Muscle layer of colon (tissue), 2 donors: ENCODE measurements around the gene LPP.

ENCODE experiments used
- H3K27ac ChIP-seq: one replicate; pipeline ENCODE4 v1.7.0; 2013; ENCODE audit warnings: low read depth, mild to moderate bottlenecking, low read length, moderate library complexity
- H3K27me3 ChIP-seq, 2 donors: one replicate each; pipeline ENCODE4 v1.7.0; 2013; ENCODE audit warnings: low read length in 2 of 2, mild to moderate bottlenecking in 2 of 2; ENCODE audit not compliant: insufficient read depth in 2 of 2, control insufficient read depth in 1 of 2
- H3K36me3 ChIP-seq: one replicate; pipeline ENCODE4 v1.7.0; 2013; ENCODE audit warnings: mild to moderate bottlenecking, low read length; ENCODE audit not compliant: insufficient read depth
- H3K4me1 ChIP-seq: one replicate; pipeline ENCODE4 v1.7.0; 2013; ENCODE audit warnings: mild to moderate bottlenecking, low read length; ENCODE audit not compliant: insufficient read depth
- H3K4me3 ChIP-seq, 2 donors: one replicate each; pipeline ENCODE4 v1.7.0; 2013; ENCODE audit warnings: low read length in 2 of 2, low read depth in 1 of 2, mild to moderate bottlenecking in 1 of 2, moderate library complexity in 1 of 2
- H3K9ac ChIP-seq: one replicate; pipeline ENCODE4 v1.7.0; 2013; ENCODE audit warnings: low read length
- H3K9me3 ChIP-seq: one replicate; pipeline ENCODE4 v1.7.0; 2013; ENCODE audit warnings: mild to moderate bottlenecking, low read length
- donor health status: abdominal sarcoma.
- donor health status: Adenocarcinoma of cecum.

LPP gene

DNA sequence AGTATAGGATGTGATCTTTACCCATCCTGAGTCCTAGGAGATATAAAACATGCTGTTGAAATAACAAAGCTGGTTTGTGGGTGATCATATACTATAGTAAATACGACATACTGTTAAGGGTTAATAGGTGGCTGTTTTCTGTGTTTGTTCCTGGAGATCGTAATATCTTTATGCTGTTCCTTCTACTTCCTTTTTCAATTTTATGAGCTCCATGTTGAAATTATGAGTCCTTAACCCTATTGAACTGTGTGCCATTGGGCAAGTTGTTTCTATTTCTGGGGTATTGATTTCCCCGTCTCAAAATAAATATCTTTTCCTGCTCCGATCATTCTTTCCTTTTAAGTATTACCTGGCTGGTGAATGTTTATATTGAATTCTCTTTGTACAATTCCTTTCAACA, 115.1 kb downstream of the LPP start:
- Histone ChIP-seq H3K9ac (no peak overlapping the region), H3K9me3 (no peaks in the 10 kb centered on the region), H3K27ac (peak overlapping the region; percentile 76), H3K4me3 (no peak overlapping the region), H3K36me3 (no peaks in the 10 kb centered on the region), H3K27me3 (no peaks in the 10 kb centered on the region), H3K4me1 (peaks cover 89% of the 10 kb centered on the region)

DNA sequence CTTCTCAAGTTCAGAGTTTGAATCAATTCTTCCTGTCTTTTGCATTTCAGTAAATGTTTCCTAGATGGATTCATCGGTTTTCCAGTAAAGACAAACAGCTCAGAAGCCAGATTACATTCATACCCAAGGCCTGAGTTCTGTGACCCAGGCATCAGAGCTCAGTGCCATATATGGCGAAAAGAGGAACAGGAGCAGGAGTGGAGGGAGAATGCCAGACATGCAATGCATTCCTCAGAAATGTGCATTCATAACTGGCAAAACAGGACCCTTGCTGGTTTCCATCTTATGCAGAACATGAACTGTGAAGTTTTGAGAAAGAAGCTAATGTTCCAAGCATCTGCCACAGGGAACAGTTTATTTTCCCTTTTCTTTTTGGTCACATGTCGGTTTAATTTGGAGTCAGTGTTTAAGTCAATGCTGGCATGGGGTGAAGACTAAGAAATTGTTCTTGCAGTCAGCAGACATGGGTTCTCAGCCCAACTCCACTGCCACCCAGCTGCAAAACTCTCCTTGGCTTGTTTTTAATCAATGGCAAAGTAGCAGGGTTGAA, 116.5 kb downstream of the LPP start:
- H3K27me3 ChIP-seq: no peaks in the 10 kb centered on the region
- H3K36me3 ChIP-seq: no peaks in the 10 kb centered on the region
- H3K9ac ChIP-seq: peak overlapping the region; percentile 11
- peak overlapping the region; percentile 84 for H3K27ac ChIP-seq
- H3K4me1 ChIP-seq: peaks cover 87% of the 10 kb centered on the region
- H3K9me3 ChIP-seq: no peaks in the 10 kb centered on the region
- no peak overlapping the region for H3K4me3 ChIP-seq

DNA sequence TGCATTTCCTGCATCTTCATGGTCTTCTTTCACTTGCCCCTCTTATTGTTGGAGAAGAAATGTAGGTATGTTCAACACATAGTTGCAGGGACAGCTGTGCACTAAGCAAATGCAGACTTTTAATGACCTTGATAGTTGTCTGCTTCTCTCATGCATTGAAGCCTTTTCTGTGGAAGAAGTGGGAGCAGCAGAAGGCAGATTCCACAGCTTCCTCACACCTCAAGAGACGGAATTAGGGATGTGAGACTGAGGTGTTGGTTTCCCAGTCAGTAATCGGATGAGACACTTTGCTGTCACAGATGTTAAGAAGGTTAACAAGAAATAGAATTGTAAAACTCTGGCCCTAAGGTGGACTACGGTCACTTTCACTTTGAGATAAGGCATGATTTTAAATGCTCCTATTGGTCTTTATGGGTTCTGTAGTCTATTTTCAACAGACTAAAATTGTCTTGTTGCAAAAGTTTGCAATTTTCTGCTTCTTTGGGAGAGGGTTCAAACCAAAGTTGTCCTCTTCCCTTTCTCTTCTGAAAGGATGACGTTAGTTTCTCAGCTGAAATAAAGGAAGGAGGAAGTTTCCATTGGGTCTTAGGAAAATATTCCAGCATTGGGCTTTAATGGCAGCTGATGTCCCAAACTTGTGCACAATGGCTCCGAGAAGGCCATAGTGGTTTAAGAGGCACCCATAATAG, 117.4 kb downstream of the LPP start:
- Histone ChIP-seq H3K36me3 (peaks cover 4% of the 10 kb centered on the region), H3K27me3 (no peaks in the 10 kb centered on the region), H3K9me3 (no peaks in the 10 kb centered on the region), H3K9ac (peak overlapping the region; percentile 2), H3K27ac (peak overlapping the region; percentile 84), H3K4me3 (no peak overlapping the region), H3K4me1 (peaks cover 78% of the 10 kb centered on the region)

DNA sequence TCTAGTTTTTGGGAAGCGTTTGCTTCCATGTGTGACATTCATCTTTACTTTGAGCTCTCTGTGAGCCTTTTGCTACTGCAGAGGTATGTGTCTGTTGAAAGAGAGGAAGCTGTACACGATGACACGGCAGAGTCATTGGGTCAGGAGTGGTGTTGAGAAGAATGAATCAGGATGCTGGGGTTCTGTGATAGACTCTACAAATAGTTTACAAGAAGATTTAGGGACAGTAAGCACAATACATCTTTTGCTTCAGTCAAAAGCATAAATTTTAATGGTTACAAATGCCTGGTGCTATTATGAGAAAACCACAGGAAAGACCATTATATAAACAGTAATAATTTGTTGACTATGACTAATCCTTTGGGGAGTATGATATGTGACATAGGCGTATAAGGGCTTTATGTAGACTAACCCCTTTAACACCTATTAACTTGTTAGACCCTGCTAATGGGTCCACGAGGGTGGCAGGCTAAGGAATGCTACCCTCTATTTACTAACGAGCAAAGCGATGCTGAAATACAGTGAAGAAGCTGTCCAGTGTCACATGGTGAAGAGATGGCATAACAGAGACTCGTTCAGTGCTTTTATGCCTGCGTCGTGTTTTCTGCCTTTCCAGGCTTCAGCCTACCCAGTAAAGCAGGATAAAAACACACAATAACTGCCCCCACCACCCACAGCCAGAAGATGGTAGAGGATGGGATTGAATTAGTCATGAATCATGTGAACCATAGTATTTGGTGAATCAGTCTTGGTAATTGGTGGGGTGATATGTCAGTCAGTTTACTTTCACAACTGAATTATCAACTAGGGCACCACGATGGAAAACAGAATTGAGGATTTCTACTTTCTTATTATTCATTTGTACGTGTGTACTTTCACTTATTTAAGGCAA, 118.8 kb downstream of the LPP start:
- Histone ChIP-seq H3K27ac (peak overlapping the region; percentile 84), H3K27me3 (no peaks in the 10 kb centered on the region), H3K4me3 (no peak overlapping the region), H3K4me1 (peaks cover 68% of the 10 kb centered on the region), H3K9ac (peak overlapping the region; percentile 2), H3K36me3 (peaks cover 4% of the 10 kb centered on the region), H3K9me3 (no peaks in the 10 kb centered on the region)

DNA sequence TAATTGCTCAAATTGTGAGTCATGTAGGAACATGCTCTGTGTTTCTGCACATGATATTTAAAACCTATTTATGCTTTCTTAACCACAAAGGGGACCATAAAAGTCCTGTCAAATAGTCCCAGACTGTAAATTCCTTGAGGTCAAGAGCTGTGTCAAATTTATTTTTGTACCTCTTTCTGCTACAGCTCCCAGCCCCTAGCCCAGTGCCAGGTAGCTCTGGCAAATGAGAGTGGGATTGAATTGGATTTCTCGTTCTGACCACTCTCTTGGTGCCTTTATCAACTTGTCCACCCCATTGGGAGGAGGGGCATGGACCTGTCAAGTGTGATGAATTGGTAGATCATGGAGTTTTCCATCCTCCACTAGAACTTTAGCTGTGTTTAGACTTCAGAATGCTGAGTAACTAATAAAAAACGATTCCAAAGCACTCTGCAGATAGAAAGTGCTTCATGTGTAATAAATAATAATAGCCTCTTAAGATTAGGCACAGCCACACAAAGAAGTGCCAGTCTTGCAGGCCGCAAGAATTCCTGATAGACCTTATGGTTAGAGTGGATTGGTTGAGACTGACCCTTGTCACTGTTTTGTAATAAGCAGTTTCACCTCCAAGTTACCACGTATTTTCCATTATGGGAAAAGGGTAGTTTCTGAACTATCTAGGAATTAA, 120.4 kb downstream of the LPP start:
- H3K9ac ChIP-seq: no peak overlapping the region
- H3K27ac ChIP-seq: peak overlapping the region; percentile 59
- H3K4me1 ChIP-seq: peaks cover 70% of the 10 kb centered on the region
- H3K36me3 ChIP-seq: peaks cover 4% of the 10 kb centered on the region
- H3K27me3 ChIP-seq: no peaks in the 10 kb centered on the region
- H3K4me3 ChIP-seq: no peak overlapping the region
- H3K9me3 ChIP-seq: no peaks in the 10 kb centered on the region

DNA sequence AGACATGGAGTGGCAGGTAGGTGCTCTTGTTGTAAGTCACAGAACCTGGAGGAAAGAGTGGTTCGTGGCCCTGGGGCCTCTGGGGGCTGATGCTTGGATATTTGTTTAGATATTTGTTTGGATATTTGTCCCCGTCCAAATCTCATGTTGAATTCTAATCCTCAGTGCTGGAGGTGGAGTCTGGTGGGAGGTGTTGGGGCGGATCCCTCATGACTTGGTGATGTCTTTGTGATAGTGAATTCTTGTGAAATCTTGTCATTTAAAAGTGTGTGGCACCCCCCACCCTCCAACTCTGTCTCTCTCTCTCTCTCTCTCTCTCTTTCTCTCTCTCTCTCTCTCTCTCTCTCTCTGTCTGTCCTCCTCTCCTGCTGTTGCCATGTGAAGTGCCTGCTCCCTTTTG, 122.4 kb downstream of the LPP start:
- Histone ChIP-seq H3K27ac (no peak overlapping the region), H3K36me3 (peaks cover 4% of the 10 kb centered on the region), H3K9ac (no peak overlapping the region), H3K4me1 (peaks cover 66% of the 10 kb centered on the region), H3K27me3 (no peaks in the 10 kb centered on the region), H3K4me3 (no peak overlapping the region), H3K9me3 (no peaks in the 10 kb centered on the region)

DNA sequence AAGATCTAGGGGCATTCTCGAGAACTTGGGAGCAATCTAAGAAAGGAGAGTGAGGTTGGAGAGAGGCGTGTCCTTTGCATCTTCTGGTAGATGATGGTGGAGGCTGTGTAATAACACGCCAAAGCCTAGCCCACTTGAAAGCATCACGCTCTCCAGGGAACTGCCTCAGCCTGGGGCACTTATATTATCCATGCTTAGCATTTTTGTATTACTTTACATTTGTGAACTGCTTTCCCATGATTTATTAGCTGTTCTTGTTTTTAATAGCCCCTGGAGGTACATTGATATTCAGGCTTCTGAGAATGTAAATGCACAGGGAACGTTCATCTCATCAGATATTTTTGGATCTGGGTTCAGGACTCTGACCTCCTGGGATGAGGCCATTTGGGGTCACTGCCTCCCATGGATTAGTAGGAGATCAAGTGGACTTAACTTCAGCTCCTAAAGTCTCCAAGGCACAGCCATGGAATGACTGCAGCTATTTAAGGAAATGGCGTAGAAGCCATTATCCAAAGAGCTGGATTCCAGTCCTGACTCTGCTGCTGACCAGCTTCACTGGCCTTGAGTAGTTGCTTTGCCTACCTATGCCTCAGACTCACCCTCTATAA, 124.9 kb downstream of the LPP start:
- Histone ChIP-seq H3K27ac (no peak overlapping the region), H3K4me1 (peaks cover 64% of the 10 kb centered on the region), H3K27me3 (no peaks in the 10 kb centered on the region), H3K36me3 (peaks cover 4% of the 10 kb centered on the region), H3K9me3 (no peaks in the 10 kb centered on the region), H3K9ac (no peak overlapping the region), H3K4me3 (no peak overlapping the region)

DNA sequence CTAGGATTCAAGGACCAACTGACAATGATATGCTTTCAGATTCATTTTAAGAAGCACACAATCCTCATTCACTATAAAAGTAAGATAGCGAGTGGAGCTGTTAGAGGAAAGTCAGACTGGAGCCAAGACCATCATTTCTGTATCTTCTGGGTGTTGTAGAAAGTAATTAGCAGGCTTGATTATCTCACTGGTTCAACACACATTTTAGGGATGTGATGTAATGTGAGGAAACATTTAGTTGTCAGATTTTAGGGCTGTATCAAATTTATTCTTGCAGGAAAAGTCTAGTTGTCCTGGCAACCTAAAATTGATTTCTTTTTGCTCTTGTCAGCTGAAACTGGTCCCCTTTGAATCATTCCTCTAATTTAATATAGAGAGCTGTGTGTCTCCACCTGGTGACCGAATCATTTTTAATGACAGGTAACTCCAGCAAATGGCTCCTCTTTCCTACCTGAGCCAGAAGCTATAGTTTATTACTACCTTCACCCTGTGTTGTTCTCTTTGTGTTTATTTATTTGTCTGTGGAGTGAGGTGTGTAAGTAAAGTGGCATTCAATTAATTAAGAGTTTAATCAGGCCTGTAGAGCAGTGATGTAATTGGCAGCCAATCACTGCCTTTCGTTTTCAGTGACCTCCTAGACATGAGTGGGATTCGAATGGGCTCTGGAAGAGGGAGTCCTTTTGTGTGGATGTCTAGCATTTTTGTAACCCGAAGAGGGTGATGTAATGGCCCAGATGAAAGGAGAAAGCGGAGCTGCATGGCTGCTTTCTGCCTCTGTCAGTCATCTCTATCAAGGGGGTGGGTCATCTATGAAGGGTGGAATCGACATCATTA, 125.8 kb downstream of the LPP start:
- peaks cover 64% of the 10 kb centered on the region for H3K4me1 ChIP-seq
- H3K27me3 ChIP-seq: no peaks in the 10 kb centered on the region
- no peak overlapping the region for H3K27ac ChIP-seq
- no peak overlapping the region for H3K4me3 ChIP-seq
- peaks cover 4% of the 10 kb centered on the region for H3K36me3 ChIP-seq
- no peaks in the 10 kb centered on the region for H3K9me3 ChIP-seq
- no peak overlapping the region for H3K9ac ChIP-seq

DNA sequence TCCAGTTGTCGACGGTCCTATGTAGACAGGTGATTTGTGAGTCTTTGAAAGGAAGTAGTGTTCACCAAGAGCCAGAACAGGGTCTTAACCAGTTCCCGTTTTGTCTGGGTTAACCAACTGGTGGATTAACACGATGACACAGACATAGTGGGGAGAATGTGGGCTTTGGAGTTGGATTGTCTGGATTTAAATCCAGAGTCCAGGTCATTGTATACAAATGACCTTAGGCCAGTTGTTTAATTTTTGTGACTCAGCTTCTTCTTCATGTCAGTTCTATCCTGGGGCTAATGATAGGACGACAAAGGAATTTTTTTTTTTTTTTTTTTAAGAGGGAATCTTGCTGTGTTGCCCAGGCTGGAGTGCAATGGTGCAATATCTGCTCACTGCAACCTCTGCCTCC, 126.7 kb downstream of the LPP start:
- no peaks in the 10 kb centered on the region for H3K27me3 ChIP-seq
- no peak overlapping the region for H3K4me3 ChIP-seq
- H3K36me3 ChIP-seq: peaks cover 11% of the 10 kb centered on the region
- H3K4me1 ChIP-seq: peaks cover 66% of the 10 kb centered on the region
- no peaks in the 10 kb centered on the region for H3K9me3 ChIP-seq
- no peak overlapping the region for H3K9ac ChIP-seq
- H3K27ac ChIP-seq: no peak overlapping the region

DNA sequence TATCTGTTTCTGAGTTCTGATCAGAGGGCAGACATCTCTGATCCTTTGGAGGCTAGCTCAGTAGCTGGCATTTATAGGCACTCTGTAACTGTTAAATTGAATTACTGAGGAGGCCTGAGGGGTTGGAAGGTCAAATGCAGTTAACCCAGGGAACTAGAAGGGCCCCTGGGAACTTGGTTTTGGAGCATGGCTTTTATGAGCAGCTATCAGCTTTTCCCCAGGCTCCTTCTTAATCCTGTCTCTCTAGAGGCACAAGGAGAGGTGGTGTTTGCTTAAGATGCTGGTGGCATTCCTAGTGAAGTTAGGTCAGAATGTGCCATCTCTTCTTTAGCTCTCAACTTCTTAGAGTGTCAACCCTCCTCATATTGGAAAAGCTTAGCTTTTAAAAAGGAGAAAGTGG, 128.9 kb downstream of the LPP start:
- H3K9ac ChIP-seq: no peak overlapping the region
- H3K27ac ChIP-seq: no peak overlapping the region

More for the DNA sequence above, 128.9 kb downstream of the LPP start:
- Histone ChIP-seq H3K4me1 (peaks cover 76% of the 10 kb centered on the region), H3K36me3 (peaks cover 8% of the 10 kb centered on the region), H3K4me3 (no peak overlapping the region), H3K9me3 (no peaks in the 10 kb centered on the region), H3K27me3 (no peaks in the 10 kb centered on the region)
